IMR-90 (cell line): ENCODE results near the gene CHSY3. TPM values are rescaled to one million over a fixed set of nuclear protein-coding genes. Genes with fewer than 3 reads are reported as not detected.

Experiments used
- ATAC-seq: fragments of 200-7000 bp; cut with Tn5 transposase; 2 replicates; pipeline ENCODE4 v1.9.1; 2020; ENCODE audit warnings: low read depth, mild to moderate bottlenecking, moderate library complexity
- BruUV-seq: library from RNA; stranded (reverse); fragments of 400-500 nt; replicated peaks from 2 replicates; lab custom pipeline; 2021; lab: Mats Ljungman, UMichigan
- CTCF ChIA-PET: fragments of 300-600 bp; formaldehyde crosslinking; extraction: SDS; loops from one replicate; lab custom pipeline; 2021; ENCODE audit warnings: antibody characterized with exemption; lab: Yijun Ruan, JAX
- POLR2A ChIA-PET: fragments of 300-600 bp; sonication (Branson Sonifier 250); formaldehyde crosslinking; loops from one replicate; lab custom pipeline; 2022; ENCODE audit warnings: antibody characterized with exemption; ENCODE audit not compliant: unreplicated experiment; lab: Charles Lee
- DNase-seq: peaks from one replicate; pipeline ENCODE4 v3.0.0; 2013
- H2AFZ ChIP-seq: replicated peaks from 2 replicates; pipeline ENCODE3; 2013; ENCODE audit warnings: low read length, mild to moderate bottlenecking; ENCODE audit not compliant: poor library complexity
- H2AK5ac ChIP-seq: 2 replicates; pipeline ENCODE4 v1.6.1; 2013; ENCODE audit warnings: low read depth, low read length, inconsistent platforms
- H2AK9ac ChIP-seq: replicated peaks from 2 replicates; pipeline ENCODE3; 2013; ENCODE audit warnings: mild to moderate bottlenecking, low read depth, low read length, moderate library complexity; ENCODE audit not compliant: poor library complexity
- H2BK120ac ChIP-seq: 2 replicates; pipeline ENCODE4 v1.6.1; 2013; ENCODE audit warnings: low read depth, low read length, inconsistent platforms
- H2BK15ac ChIP-seq: 3 replicates; pipeline ENCODE4 v1.6.1; 2013; ENCODE audit warnings: low read depth, low read length, inconsistent platforms
- H2BK20ac ChIP-seq: 2 replicates; pipeline ENCODE4 v1.6.1; 2013; ENCODE audit warnings: low read depth, mild to moderate bottlenecking, inconsistent platforms, low read length, moderate library complexity
- H2BK5ac ChIP-seq: 2 replicates; pipeline ENCODE4 v1.6.1; 2013; ENCODE audit warnings: mild to moderate bottlenecking, low read depth, low read length, inconsistent platforms; ENCODE audit not compliant: poor library complexity, severe bottlenecking
- H3K14ac ChIP-seq: replicated peaks from 2 replicates; pipeline ENCODE4 v1.6.1; 2013; ENCODE audit warnings: low read depth, low read length, inconsistent platforms
- H3K18ac ChIP-seq: 2 replicates; pipeline ENCODE4 v1.6.1; 2013; ENCODE audit warnings: low read depth, low read length, control low read depth
- H3K23ac ChIP-seq: 2 replicates; pipeline ENCODE4 v1.6.1; 2013; ENCODE audit warnings: low read depth, low read length, inconsistent platforms
- H3K27ac ChIP-seq: 2 replicates; pipeline ENCODE4 v1.5.1; 2013; ENCODE audit warnings: mild to moderate bottlenecking, control low read depth, low read length; ENCODE audit not compliant: insufficient read depth
- H3K27me3 ChIP-seq: 2 replicates; pipeline ENCODE4 v1.6.1; 2013; ENCODE audit warnings: low read length; ENCODE audit not compliant: control insufficient read depth, insufficient read depth
- H3K36me3 ChIP-seq: 2 replicates; pipeline ENCODE4 v1.6.1; 2013; ENCODE audit warnings: low read length, mixed read lengths; ENCODE audit not compliant: control insufficient read depth, insufficient read depth
- H3K4ac ChIP-seq: 2 replicates; pipeline ENCODE4 v1.6.1; 2013; ENCODE audit warnings: low read depth, low read length, inconsistent platforms
- H3K4me1 ChIP-seq: 2 replicates; pipeline ENCODE4 v1.6.1; 2013; ENCODE audit warnings: low read length, mixed read lengths; ENCODE audit not compliant: control insufficient read depth, insufficient read depth
- H3K4me2 ChIP-seq: 2 replicates; pipeline ENCODE4 v1.6.1; 2013; ENCODE audit warnings: low read depth, mild to moderate bottlenecking, control low read depth, low read length, moderate library complexity
- H3K4me3 ChIP-seq: 2 replicates; pipeline ENCODE4 v1.5.1; 2013; ENCODE audit warnings: low read depth, mild to moderate bottlenecking, control low read depth, low read length, moderate library complexity; ENCODE audit not compliant: insufficient read depth
- H3K56ac ChIP-seq: 2 replicates; pipeline ENCODE4 v1.6.1; 2013; ENCODE audit warnings: low read length, inconsistent platforms; ENCODE audit not compliant: insufficient read depth; ENCODE audit errors: extremely low read depth
- H3K79me1 ChIP-seq, 2 experiments: 2 replicates each; pipeline ENCODE4 v1.6.1; 2013; ENCODE audit warnings: low read length in 2 of 2, inconsistent platforms in 1 of 2, low read depth in 1 of 2
- H3K9ac ChIP-seq: 2 replicates; pipeline ENCODE4 v1.6.1; 2013; ENCODE audit warnings: low read depth, low read length, control low read depth
- H3K9me1 ChIP-seq: 2 replicates; pipeline ENCODE4 v1.6.1; 2013; ENCODE audit warnings: low read length, inconsistent platforms; ENCODE audit not compliant: insufficient read depth
- H3K9me3 ChIP-seq: 2 replicates; pipeline ENCODE4 v1.6.1; 2013; ENCODE audit warnings: low read length; ENCODE audit not compliant: control insufficient read depth, insufficient read depth
- H4K20me1 ChIP-seq: 2 replicates; pipeline ENCODE4 v1.6.1; 2013; ENCODE audit warnings: low read length, inconsistent platforms; ENCODE audit not compliant: insufficient read depth
- H4K5ac ChIP-seq: 2 replicates; pipeline ENCODE4 v1.6.1; 2013; ENCODE audit warnings: mild to moderate bottlenecking, low read depth, low read length, control low read depth
- H4K8ac ChIP-seq, 2 experiments: 2 replicates each; pipeline ENCODE4 v1.6.1; 2013; ENCODE audit warnings: low read depth in 2 of 2, low read length in 2 of 2, control low read depth in 1 of 2, inconsistent platforms in 1 of 2
- H4K91ac ChIP-seq: 2 replicates; pipeline ENCODE4 v1.6.1; 2013; ENCODE audit warnings: low read depth, low read length, inconsistent platforms; ENCODE audit not compliant: insufficient read depth
- BHLHE40 ChIP-seq: fragments of 150-350 bp; IDR thresholded peaks from 2 replicates; pipeline ENCODE4 v1.6.1; 2016; ENCODE audit warnings: mild to moderate bottlenecking, low read depth, low read length
- CEBPB ChIP-seq: IDR thresholded peaks from 2 replicates; pipeline ENCODE4 v1.6.1; 2012; ENCODE audit warnings: low read depth, low read length, improper control_type of control experiment
- CHD1 ChIP-seq: IDR thresholded peaks from 2 replicates; pipeline ENCODE4 v1.6.1; 2012; ENCODE audit warnings: low read depth, low read length, improper control_type of control experiment
- ELK1 ChIP-seq: fragments of 150-350 bp; IDR thresholded peaks from 2 replicates; pipeline ENCODE4 v1.6.1; 2016; ENCODE audit warnings: low read depth, mild to moderate bottlenecking, low read length, moderate library complexity, borderline replicate concordance
- MAFK ChIP-seq: IDR thresholded peaks from 2 replicates; pipeline ENCODE4 v1.6.1; 2012; ENCODE audit warnings: low read depth, low read length, improper control_type of control experiment
- MAZ ChIP-seq: IDR thresholded peaks from 2 replicates; pipeline ENCODE4 v1.6.1; 2012; ENCODE audit warnings: low read depth, mild to moderate bottlenecking, low read length, improper control_type of control experiment, moderate library complexity, borderline replicate concordance
- MXI1 ChIP-seq: IDR thresholded peaks from 2 replicates; pipeline ENCODE4 v1.6.1; 2012; ENCODE audit warnings: low read depth, mild to moderate bottlenecking, low read length, moderate library complexity, borderline replicate concordance
- NFE2L2 ChIP-seq: fragments of 150-350 bp; IDR thresholded peaks from 2 replicates; pipeline ENCODE4 v1.6.1; 2016; ENCODE audit warnings: low read depth, mild to moderate bottlenecking, low read length
- POLR2A ChIP-seq: IDR thresholded peaks from 2 replicates; pipeline ENCODE4 v1.6.1; 2012; ENCODE audit warnings: mild to moderate bottlenecking, low read depth, low read length
- RAD21 ChIP-seq: IDR thresholded peaks from 2 replicates; pipeline ENCODE4 v1.6.1; 2012; ENCODE audit warnings: low read length, improper control_type of control experiment
- RCOR1 ChIP-seq: IDR thresholded peaks from 2 replicates; pipeline ENCODE4 v1.6.1; 2012; ENCODE audit warnings: mild to moderate bottlenecking, low read length, improper control_type of control experiment; ENCODE audit not compliant: insufficient replicate concordance
- USF2 ChIP-seq: fragments of 150-350 bp; IDR thresholded peaks from 2 replicates; pipeline ENCODE4 v1.6.1; 2017; ENCODE audit warnings: mild to moderate bottlenecking, antibody characterized with exemption, low read length, low read depth
- WGBS, 2 experiments: methylation state at CpG; one replicate each; pipeline versions ENCODE4 v1.1.5 to v1.1.7; 2013; ENCODE audit warnings: missing lambda C conversion rate in 2 of 2; ENCODE audit not compliant: insufficient read length in 1 of 2; ENCODE audit errors: extremely low coverage in 2 of 2; 5-methylcytosine and 5-hydroxymethylcytosine counted together
- dilution Hi-C: fragments of 300-500 bp; cut with HindIII; formaldehyde crosslinking; loops from one replicate; pipeline ENCODE4 v1.14.3; 2018; ENCODE audit warnings: low sequenced_read_pairs; ENCODE audit not compliant: unreplicated experiment
- in situ Hi-C: fragments of 300-500 bp; cut with MboI; formaldehyde crosslinking; loops from 3 replicates; pipeline ENCODE4 v1.14.3; 2019; ENCODE audit warnings: low sequenced_read_pairs, inconsistent platforms, mixed read lengths
- intact Hi-C: fragments of 100-400 bp; cut with micrococcal nuclease; formaldehyde crosslinking; loops from 2 replicates; pipeline ENCODE4 v1.10.0; 2022
- polyA plus RNA-seq, 3 experiments: library from polyadenylated mRNA; depleted of rRNA; stranded (reverse); fragments of >200 nt; gene quantifications; 2 replicates each; pipeline ENCODE4 v1.2.3, GENCODE V29; 2012; ENCODE audit warnings: low replicate concordance in 1 of 3
- total RNA-seq: library from RNA; depleted of rRNA; stranded (reverse); fragments of >200 nt; gene quantifications from 2 replicates; pipeline ENCODE4 v1.2.3, GENCODE V29; 2012

The CHSY3 gene
- total and polyA plus RNA-seq, 2 of the 4 experiments (the other 2 are of a cell fraction): 0.62 to 1.3 TPM

GRCh38 chr5:129945774-129946270 lies 41.6 kb downstream of the CHSY3 start:
- H3K9me3 ChIP-seq: no peaks in the 10 kb centered on the region
- no peak overlapping the region for H3K23ac ChIP-seq
- H3K56ac ChIP-seq: no peak overlapping the region
- no peak overlapping the region for H3K14ac ChIP-seq
- no peak for DNase-seq
- H3K4me2 ChIP-seq: no peak overlapping the region
- H3K27ac ChIP-seq: no peak overlapping the region
- no peak for ATAC-seq
- no peak overlapping the region for H2BK120ac ChIP-seq
- H3K36me3 ChIP-seq: no peaks in the 10 kb centered on the region
- no CpG with 5 or more reads among the region's 1 CpG for WGBS, 2 experiments
- in situ Hi-C loops: no loop called here
- no peaks in the 10 kb centered on the region for H3K4me1 ChIP-seq
- H3K9me1 ChIP-seq: no peaks in the 10 kb centered on the region
- H2BK5ac ChIP-seq: no peak overlapping the region
- dilution Hi-C loops: no loop called here
- H3K4me3 ChIP-seq: no peak overlapping the region
- H2AK5ac ChIP-seq: no peak overlapping the region
- H3K4ac ChIP-seq: no peak overlapping the region
- BruUV-seq: no TSS peak
- intact Hi-C loops: no loop called here
- POLR2A ChIA-PET: no interaction called here
- H4K20me1 ChIP-seq: no peaks in the 10 kb centered on the region
- no peak overlapping the region for H2BK20ac ChIP-seq
- no peak overlapping the region for H2AK9ac ChIP-seq
- H2AFZ ChIP-seq: no peak overlapping the region
- no peak overlapping the region for H3K18ac ChIP-seq
- no peak overlapping the region for H4K8ac ChIP-seq
- H3K79me1 ChIP-seq: no peaks in the 10 kb centered on the region
- no peak overlapping the region for H2BK15ac ChIP-seq
- CTCF ChIA-PET: no interaction called here
- no peak overlapping the region for H4K91ac ChIP-seq
- no peak overlapping the region for H3K9ac ChIP-seq
- no peak for TF ChIP-seq MAZ
- no peak for TF ChIP-seq MAFK
- TF ChIP-seq RAD21: no peak
- no peak for TF ChIP-seq USF2
- TF ChIP-seq RCOR1: no peak
- TF ChIP-seq MXI1: no peak
- no peak for TF ChIP-seq POLR2A
- no peak for TF ChIP-seq CHD1
- no peak for TF ChIP-seq NFE2L2
- TF ChIP-seq BHLHE40: no peak
- no peak for TF ChIP-seq ELK1
- no peak for TF ChIP-seq CEBPB
- H3K27me3 ChIP-seq: no peaks in the 10 kb centered on the region
- H4K5ac ChIP-seq: no peak overlapping the region
